H4 (cell line): Measurements from ENCODE around the gene SYT7. TPM values are rescaled to one million over a fixed set of nuclear protein-coding genes. Genes with fewer than 3 reads are reported as not detected.
"Not testable (repeated sequence)": the region's sequence is repeated elsewhere in the genome, so short reads cannot be mapped to it uniquely, and the experiment has no call there.

ENCODE experiments used
- DNase-seq: peaks from one replicate; pipeline ENCODE4 v3.0.0-alpha.2; 2015; ENCODE audit warnings: low spot score
- total RNA-seq: library from RNA; depleted of rRNA; stranded (reverse); fragments of >200 nt; shearing (Covaris generic); gene quantifications from 2 replicates; pipeline ENCODE4 v1.2.3, GENCODE V29; 2014; rRNA removed

The SYT7 gene
- total RNA-seq, 1 experiment from 2014 or later, result 1.9 TPM

GRCh38 chr11:61477126-61477525 is 103.8 kb downstream of the SYT7 start:
- no peak for DNase-seq

GRCh38 chr11:61476371-61476770 is 104.5 kb downstream of the SYT7 start:
- DNase-seq, result no peak

GRCh38 chr11:61475433-61475832 is 105.4 kb downstream of the SYT7 start:
- DNase-seq, result no peak

GRCh38 chr11:61474013-61474643 is 106.7 kb downstream of the SYT7 start:
- no peak for DNase-seq

- no peak for DNase-seq
Measured at GRCh38 chr11:61473370-61474012, 107.4 kb downstream of the SYT7 start.

GRCh38 chr11:61472868-61473267 is 108.0 kb downstream of the SYT7 start:
- DNase-seq, result no peak

- DNase-seq, result no peak
Measured at GRCh38 chr11:61472282-61472681, 108.6 kb downstream of the SYT7 start.

- no peak for DNase-seq
Measured at GRCh38 chr11:61468002-61468401, 112.9 kb downstream of the SYT7 start.

- DNase-seq, result not testable (repeated sequence)
Measured at GRCh38 chr11:61467602-61468001, 113.3 kb downstream of the SYT7 start.

Other genes starting within 250 kb of the SYT7 start
- gene DDB1, start 248.0 kb downstream of the SYT7 start, total RNA-seq, result 119 and 145 TPM in 2 replicates
- gene TKFC, start 247.8 kb downstream of the SYT7 start, total RNA-seq, result 15.1 and 17.0 TPM in 2 replicates
- 29.0 and 41.8 TPM in 2 replicates for gene CYB561A3, start 219.2 kb downstream of the SYT7 start, total RNA-seq
- 48.5 and 62.5 TPM in 2 replicates for gene TMEM138, start 218.7 kb downstream of the SYT7 start, total RNA-seq
- gene TMEM216, start 188.5 kb downstream of the SYT7 start, total RNA-seq, result 0.08 TPM in 1 of 2 replicates, not detected in the other
- 21.0 and 31.8 TPM in 2 replicates for gene CPSF7, start 151.1 kb downstream of the SYT7 start, total RNA-seq
- gene SDHAF2, start 151.0 kb downstream of the SYT7 start, total RNA-seq, result 56.5 and 67.8 TPM in 2 replicates
- not detected in 2 replicates for gene LRRC10B, start 72.3 kb downstream of the SYT7 start, total RNA-seq
- 0.68 and 0.83 TPM in 2 replicates for gene DAGLA, start 99.3 kb upstream of the SYT7 start, total RNA-seq
- gene MYRF, start 171.6 kb upstream of the SYT7 start, total RNA-seq, result 1.0 and 1.2 TPM in 2 replicates
- 133 and 142 TPM in 2 replicates for gene TMEM258, start 211.5 kb upstream of the SYT7 start, total RNA-seq
- 104 and 118 TPM in 2 replicates for gene FEN1, start 211.8 kb upstream of the SYT7 start, total RNA-seq
- 63.2 and 68.0 TPM in 2 replicates for gene FADS1, start 235.9 kb upstream of the SYT7 start, total RNA-seq
- 44.2 and 54.8 TPM in 2 replicates for gene FADS2, start 247.2 kb upstream of the SYT7 start, total RNA-seq